Activated naive CD8-positive, alpha-beta T cell treated with anti-CD3 and anti-CD28 coated beads, Interleukin-2, amount 50 U/mL, for 16 hours (primary cell): ENCODE results near the gene RGS19.
"Not testable (repeated sequence)": the region's sequence is repeated elsewhere in the genome, so short reads cannot be mapped to it uniquely, and the experiment has no call there.

ENCODE experiments used
- DNase-seq: peaks from one replicate; pipeline ENCODE4 v3.0.0-alpha.2; 2020; ENCODE audit warnings: low read depth, low spot score

Gene RGS19

GRCh38 chr20:64079273-64080012 lies at the start of gene RGS19:
RGS19 (minus strand) TSS chr20:64079518; CDS start chr20:64076886, 2,632 bp downstream.
- DNase-seq: no peak

GRCh38 chr20:64123517-64123916 lies 44.2 kb upstream of the RGS19 start:
- DNase-seq: not testable (repeated sequence)

GRCh38 chr20:64122927-64123326 lies 43.6 kb upstream of the RGS19 start:
- DNase-seq: not testable (repeated sequence)

- DNase-seq: no peak
Measured at GRCh38 chr20:64121586-64121985, 42.3 kb upstream of the RGS19 start.

- no peak for DNase-seq
Measured at GRCh38 chr20:64119681-64120341, 40.5 kb upstream of the RGS19 start.

- DNase-seq: no peak
Measured at GRCh38 chr20:64119301-64119680, 40.0 kb upstream of the RGS19 start.

GRCh38 chr20:64117432-64117777 lies 38.1 kb upstream of the RGS19 start:
- not testable (repeated sequence) for DNase-seq

GRCh38 chr20:64116541-64117431 lies 37.5 kb upstream of the RGS19 start:
- DNase-seq: no peak

- DNase-seq: no peak
Measured at GRCh38 chr20:64116016-64116415, 36.7 kb upstream of the RGS19 start.

- DNase-seq: no peak
Measured at GRCh38 chr20:64115171-64115911, 36.0 kb upstream of the RGS19 start.

GRCh38 chr20:64114356-64114971 lies 35.1 kb upstream of the RGS19 start:
- no peak for DNase-seq

GRCh38 chr20:64113796-64114355 lies 34.6 kb upstream of the RGS19 start:
- DNase-seq: no peak

GRCh38 chr20:64113444-64113775 lies 34.1 kb upstream of the RGS19 start:
- DNase-seq: no peak

GRCh38 chr20:64112691-64113443 lies 33.5 kb upstream of the RGS19 start:
- no peak for DNase-seq

GRCh38 chr20:64111841-64112641 lies 32.7 kb upstream of the RGS19 start:
- DNase-seq: no peak

GRCh38 chr20:64110411-64111068 lies 31.2 kb upstream of the RGS19 start:
- DNase-seq: no peak

- DNase-seq: no peak
Measured at GRCh38 chr20:64109831-64110391, 30.6 kb upstream of the RGS19 start.
